NCI-H2196 treated with DMSO at 0.1 percent for 48 hours (cell line): ENCODE data around the gene DDX24.

Source experiments
- DNase-seq: peaks from one replicate; lab custom pipeline; 2025; ENCODE audit not compliant: unreplicated experiment; lab: John Stamatoyannopoulos, UW

DDX24 gene

DNA sequence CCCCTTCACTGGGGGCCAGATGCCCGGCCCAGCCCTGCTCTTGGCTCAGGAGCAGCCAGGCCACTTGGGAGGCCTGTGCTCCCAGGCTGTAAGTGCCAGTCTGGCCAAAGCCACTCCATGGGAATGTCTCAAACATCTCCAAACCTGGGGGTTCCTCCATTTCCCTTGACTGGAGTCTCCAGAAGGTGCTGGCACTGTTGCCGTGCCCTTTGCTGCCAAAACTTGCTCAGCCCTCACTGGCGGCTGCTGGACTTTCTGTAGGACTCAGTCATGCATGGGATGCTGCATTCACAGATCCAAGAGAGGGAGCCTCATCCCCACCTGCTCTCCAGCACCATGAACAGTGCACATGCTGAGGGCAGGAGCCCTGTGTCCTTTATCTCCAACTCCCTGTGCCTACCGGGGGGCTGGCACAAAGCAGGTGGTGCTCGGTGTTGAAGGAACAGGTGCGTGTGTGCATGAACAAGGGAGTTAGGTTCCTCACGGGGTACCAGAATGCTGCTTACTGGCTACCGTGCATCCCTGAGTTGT lies 64.5 kb downstream of the DDX24 start:
- no peak for DNase-seq

DNA sequence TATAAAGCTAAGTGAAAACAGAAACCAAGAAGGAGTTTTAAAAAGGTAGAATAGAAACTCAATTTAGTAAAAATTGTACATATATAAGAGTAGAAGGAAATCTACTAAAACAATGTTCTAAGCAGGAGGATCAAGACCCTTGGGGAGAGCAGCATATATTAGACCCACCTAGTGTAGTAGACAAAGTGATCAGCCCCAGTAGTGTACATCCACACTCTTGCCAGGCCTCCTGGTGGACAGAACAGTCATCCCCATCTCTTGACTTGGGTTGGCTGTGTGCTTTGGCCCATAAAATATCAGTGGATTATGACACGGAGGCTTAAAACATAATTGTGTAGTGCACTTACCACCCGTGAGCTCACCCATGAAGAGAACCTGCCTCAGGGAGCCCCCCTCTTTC lies 65.8 kb downstream of the DDX24 start:
- no peak for DNase-seq

DNA sequence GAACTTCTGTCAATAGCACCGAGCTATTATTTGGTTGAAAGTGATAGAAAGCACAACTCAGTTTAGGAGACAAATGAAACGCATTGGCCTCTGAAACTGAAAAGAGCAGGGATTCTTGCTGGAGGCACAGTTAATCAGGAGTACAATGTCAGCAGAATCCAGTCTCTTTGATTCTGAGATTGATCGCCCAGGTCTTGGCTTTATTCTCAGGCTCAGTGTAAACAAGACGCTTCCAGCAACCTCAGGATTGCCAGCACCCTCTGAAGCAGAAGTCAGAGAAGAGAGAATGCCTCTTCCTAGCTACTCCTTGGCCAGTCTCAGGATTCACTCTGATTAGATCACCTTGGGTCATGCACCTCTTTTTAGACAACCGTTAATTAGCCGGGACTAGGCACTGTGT lies 66.6 kb downstream of the DDX24 start:
- no peak for DNase-seq

DNA sequence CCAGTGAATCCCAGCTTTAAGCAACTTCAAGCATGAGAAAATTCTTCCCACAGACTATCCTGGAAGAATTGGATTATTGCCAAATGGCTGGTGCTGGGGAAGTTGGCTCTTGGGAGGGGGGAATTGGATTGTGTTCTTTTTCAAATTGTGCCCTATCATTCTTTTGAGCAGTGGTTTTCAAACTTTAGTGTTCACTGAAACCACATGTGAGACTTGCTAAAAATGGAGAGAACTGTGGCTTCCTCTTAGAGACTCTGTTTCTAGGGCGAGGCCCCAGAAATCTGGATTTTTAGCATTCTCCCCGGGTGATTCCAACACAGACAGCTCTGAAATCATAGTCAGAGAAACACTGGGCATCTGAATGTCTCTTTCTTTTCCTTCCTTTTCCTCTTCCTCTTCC lies 69.2 kb downstream of the DDX24 start:
- no peak for DNase-seq

DNA sequence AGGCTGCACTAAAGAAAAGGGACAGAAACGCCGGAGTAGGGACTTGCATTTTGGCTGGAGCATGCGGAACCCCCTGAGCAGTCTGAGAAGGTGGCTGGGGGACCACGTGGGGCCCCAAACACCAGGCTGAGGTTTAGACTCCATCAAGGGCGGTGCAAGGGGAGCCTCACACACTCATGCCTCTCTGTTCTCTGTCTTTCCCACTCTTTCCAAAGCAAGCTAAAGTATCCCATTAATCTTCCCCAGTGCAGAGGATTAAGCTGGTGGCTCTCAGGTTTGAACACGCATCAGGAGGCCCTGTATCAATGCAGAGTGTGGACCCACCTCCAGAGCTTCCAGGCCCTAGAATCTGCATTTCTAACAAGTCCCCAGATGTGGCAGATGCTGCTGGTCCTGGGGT lies 70.4 kb downstream of the DDX24 start:
- no peak for DNase-seq

DNA sequence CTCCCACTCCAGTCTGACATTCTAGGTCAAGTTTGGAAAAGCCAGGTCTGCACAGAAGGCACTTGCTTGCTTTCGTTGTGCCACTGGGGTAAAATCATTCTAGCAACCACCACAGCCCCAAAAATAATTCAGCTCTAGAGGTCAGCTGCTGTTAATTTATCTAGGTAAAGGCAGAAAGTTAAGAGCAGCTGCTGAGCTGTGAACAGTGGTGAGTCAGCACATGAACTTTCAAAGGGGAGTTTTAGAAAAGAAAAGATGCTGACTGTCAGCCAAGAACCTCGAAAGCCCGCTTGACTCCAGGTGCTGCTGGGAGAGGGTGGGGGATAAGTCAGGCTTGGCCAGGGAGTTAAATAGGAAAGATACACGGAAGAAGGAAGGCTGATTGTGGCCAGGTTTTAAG lies 71.2 kb downstream of the DDX24 start:
- no peak for DNase-seq

DNA sequence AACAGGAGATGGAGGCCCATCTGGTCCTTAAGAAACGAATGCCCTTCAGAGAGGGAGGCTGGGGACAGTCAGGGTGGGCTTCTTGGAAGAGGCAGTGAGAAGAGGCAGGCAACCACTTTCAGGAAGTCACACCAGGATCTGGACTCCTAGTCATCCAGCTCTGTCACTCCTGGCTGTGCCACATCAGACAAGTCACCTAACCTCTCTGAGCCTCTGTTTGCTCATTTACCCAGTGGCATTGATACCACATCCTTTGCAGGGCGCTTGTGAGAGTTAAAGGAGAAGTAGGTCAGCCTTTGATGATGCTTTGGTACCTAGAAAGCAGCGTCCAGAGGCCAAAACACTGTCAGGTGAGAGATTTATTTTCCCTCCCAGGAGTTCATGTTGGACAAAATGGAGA lies 72.8 kb downstream of the DDX24 start:
- no peak for DNase-seq

DNA sequence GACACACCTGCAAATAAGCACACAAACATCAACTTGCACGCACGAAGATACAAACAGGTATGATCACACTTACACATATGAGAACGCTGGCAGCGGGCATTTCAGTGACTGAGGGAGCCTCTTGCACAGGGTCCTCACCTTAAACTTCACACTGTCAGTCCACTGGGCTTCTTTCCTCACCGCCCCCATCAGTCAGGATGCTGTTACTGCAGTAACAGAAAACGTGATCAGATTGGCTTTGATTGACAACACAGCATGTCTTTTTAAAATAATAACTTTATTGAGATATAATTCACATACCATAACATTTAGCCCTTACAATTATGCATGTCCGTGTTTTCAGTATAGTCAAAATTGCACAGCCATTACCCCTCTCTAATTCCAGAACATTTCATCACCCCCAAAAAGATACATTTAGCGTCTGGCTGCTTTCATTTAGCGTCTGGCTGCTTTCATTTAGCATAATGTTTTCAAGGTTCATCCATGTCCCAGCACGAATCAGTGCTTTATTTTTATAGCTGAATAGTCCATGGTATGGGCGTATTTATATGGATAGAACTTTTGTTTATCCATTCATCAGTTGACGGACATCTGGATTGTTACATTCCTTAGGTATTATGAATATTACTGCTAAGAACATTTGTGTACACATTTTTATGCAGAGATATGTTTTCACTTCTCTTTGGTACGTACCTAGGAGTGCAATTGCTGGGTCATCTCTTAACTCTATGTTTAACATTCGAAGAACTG lies 75.5 kb downstream of the DDX24 start:
- no peak for DNase-seq

DNA sequence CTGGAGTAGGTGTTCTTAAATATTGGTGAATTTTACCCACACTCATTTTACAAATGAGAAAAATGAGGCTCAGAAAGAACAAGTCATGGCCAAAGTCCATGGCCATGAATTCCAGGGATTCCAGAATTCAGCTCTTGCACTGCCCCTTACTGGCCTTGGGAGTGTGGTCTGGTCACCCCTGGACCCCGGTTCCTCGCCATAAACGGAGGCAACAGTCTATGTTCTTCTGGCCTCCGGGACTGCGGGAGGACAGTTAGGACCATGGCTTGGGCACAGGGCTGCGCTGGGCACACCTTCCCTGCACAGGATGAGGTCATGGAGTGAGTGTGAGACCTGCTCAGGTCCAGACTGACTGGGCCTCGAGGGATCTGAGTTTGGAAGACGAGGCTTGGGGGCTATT lies 77.0 kb downstream of the DDX24 start:
- DNase-seq: no peak

DNA sequence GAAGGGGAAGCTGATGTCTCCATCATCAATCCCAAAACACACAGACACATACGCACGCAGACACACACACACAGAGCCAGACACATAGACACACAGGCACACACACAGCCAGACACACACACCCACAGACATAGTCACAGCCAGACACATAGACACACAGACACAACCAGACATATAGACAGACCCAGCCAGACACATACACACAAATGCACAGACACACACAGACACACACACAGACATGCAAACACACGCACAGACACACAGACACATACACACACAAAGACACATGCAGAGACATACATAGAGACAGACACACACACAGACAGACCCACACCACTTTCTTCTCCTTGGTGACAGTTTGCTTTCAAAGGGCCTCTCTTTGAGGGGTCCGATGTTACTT lies 77.6 kb downstream of the DDX24 start:
- DNase-seq: no peak

DNA sequence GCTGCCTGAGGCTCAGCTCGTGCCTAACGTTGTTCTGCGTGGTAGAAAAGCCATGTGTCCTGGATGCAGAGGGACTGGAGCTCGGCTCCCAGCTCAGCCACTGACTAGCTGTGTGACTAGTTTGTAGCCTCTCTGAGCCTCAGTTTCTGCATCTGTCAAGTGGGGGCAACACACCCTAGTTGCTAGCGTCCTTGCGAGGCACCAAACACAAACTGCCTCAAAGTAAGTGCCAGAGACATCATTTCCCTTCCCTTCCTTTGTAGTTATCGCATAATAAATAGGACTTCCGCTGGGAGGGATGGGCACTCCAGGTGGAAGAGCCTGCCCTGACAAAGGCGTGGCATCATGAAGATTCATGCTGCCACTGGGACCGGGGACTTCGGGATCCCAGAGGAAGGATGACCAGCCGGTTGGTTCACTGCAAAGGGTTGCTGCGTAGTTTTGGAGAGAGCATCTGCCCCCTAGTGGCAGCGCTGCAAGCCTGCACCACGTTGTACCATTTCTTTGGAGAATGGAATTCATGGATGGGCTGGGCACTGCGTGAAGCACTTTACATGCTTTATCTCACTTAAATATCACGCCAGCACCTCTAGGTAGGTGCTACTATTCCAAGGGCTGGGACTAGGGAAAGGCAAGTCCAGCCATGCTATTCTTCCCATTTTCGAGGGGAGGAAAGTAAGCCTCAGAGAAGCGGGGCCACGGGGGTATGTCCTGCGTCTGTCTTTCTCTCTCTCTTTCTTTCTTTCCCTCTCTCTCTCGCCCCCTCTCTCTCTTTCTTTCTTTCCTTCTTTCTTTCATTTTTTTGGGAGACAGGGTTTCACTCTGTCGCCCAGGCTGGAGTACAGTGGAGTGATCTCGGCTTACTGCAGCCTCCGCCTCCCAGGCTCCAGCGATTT lies 79.3 kb downstream of the DDX24 start:
- peak; percentile 26 for DNase-seq

DNA sequence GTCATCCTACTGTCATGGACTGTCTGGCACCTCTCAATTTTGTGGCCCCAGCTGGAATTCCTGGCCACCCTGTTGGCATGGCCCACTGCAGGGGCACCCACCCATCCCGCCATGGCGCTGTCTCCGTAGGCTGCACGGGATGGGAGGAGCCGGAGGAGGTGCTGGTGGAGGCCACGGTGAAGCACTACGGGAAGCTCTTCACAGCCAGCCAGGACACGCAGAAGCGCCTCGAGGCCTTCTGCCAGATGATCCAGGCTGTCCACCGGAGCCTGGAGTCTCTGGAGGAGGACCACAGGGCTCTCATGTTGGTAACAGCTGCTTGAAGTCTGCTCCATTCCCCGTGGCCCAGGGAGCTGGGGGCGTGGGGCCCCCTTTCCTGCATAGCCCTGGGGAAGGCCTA lies 80.0 kb downstream of the DDX24 start:
- DNase-seq: no peak

DNA sequence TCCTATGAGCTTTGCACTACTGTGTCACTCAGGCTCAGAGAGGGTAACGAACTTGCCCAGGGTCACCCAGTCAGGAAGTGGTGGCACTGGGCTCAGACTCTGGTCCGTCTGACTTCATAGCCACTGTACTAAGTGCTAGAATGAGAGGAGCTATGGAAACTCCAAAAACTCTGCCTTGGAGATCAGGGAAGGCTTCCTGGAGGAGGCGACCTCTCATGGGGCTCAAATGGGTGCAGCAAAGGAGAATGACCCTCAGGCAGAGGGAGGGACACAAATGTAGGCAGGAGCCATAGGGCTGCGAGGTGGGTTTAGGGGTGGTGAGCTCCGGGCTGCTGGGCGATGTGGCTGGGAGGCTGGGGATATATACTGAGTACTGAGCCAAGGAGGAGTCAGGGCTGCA lies 80.7 kb downstream of the DDX24 start:
- no peak for DNase-seq

DNA sequence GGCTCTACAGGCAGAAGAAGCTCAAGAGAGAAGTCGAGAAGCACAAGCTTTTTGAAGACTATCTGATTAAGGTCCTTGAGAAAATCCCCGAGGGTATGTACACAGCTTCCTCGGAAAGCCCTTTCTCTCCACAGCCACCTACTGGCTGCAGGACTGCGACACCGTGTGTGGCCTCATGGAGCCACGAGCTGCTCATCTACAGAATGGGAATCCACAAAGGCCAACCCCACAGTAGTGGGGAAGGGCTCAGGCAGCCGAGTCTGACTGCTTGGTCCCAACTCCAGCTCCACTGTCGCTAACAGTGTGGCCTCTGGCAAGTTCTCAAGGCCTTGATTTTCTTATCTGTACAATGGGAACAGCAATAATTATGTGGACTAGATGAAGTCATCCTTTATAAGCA lies 81.4 kb downstream of the DDX24 start:
- no peak for DNase-seq

DNA sequence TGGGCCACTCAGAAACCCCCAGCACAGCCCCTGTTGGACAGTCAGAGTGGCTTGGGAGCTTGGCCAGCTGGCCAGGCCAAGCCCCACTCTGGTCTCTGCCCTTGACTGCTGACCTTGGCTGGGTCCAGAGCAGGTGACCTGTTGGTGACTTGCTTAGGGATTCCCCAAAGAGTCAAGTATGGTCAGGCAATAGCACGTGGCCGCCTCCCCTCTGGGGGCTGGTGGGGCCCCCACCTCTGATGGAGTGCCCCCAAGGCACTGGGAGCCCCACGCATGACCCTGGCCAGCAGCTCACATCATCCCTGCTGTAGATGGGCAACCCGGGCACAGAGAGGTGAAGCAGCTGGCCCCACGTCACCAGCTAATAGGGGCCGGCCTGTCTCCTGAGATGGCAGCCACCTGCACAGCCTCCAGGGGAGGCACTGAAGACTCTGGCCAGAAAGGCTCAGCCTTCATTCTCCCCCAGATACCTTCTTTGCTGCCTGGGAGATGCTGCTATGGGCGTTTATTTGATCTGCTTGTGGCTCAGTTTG lies 82.1 kb downstream of the DDX24 start:
- DNase-seq: no peak
